CD4-positive, alpha-beta T cell treated with Interleukin-10 for 1 hour (primary cell): ENCODE measurements around the gene ZNF189.
A peak's percentile ranks its signal among the peaks of the same experiment; 100 is the strongest.

ENCODE experiments used
- DNase-seq: peaks from one replicate; pipeline ENCODE4 v3.0.0-alpha.2; 2020

ZNF189 gene

DNA sequence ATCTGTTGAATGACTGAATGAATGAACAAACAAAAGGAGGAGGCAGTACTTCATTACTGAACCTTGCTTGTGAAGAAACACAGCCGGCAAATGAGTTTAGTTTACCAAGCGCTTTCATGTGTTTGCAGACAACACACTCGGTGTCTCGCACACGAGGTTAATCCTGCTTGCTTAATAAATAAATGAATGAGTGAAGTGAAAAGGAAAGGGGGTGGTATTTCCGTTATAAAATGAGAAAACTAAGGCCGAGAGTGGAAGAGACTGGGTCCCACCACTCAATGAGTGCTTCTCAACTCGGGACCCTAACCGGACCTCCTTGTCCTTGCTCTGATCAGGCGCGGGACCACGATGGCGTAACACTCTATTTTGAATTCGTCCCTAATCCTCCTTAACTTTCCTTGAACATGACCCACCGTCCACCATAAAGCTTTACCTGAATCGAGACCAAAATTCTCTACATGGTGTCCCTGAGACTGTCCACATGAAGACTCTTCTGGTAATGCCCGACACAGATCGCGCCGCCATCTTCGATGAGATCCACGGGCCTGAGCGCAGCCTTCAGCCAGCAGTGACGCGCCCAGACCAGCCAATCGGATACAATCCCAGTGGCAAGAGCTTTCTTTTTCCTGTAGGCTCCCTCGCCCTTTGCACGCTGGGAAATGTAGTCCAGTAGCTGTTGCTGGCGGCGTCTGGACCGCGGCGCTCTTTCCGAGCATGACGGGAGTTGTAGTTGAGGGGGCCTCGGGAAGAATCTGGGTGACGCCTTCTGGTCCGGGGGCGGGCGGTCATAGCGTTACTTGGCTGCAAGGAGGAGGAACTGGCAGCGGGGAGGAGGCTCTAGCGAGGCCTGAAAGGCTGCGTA, at the start of gene ZNF189, which contains the start of gene MRPL50:
Gene ZNF189, plus strand, starts transcription at position 784 of the 862 bp plus-strand sequence. CDS start 306 bp downstream, outside the sequence.
Gene MRPL50, minus strand, starts transcription at position 551 of the 862 bp plus-strand sequence. Its CDS starts 26 bp downstream, at position 525.
- peak; percentile 99 for DNase-seq

- DNase-seq: no peak
Measured at GRCh38 chr9:101350285-101350684, 48.4 kb upstream of the ZNF189 start.

DNA sequence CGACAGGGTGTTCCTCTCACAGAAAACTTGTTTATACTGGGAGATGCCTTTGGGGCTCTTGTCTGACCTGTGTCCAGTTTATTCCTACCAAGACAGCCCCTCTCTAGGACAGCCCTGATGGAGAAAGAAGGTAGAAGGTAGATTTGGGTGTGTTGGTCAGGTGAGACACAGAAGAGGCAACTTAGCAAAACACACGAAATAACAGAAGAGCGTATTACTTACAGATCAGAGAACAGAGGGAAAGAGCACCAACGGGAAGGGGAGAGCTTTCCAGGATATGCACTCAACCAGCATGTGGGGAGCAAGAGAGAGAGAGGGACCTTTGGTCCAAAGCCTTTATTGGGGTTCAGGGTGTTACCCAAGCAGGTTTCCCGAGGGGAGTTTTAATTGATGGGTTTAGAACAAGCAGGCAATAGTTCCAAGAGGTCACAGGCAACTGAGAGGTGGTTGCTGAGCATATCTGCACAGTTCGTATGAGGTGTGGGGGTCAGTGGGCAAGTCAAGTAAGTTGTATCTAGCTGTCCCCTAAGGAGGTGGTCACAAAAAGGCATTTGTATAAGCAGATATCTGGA, 45.7 kb upstream of the ZNF189 start:
- DNase-seq: no peak

- DNase-seq: no peak
Measured at GRCh38 chr9:101353683-101354082, 45.0 kb upstream of the ZNF189 start.

GRCh38 chr9:101354143-101354764, 44.4 kb upstream of the ZNF189 start:
- no peak for DNase-seq

DNA sequence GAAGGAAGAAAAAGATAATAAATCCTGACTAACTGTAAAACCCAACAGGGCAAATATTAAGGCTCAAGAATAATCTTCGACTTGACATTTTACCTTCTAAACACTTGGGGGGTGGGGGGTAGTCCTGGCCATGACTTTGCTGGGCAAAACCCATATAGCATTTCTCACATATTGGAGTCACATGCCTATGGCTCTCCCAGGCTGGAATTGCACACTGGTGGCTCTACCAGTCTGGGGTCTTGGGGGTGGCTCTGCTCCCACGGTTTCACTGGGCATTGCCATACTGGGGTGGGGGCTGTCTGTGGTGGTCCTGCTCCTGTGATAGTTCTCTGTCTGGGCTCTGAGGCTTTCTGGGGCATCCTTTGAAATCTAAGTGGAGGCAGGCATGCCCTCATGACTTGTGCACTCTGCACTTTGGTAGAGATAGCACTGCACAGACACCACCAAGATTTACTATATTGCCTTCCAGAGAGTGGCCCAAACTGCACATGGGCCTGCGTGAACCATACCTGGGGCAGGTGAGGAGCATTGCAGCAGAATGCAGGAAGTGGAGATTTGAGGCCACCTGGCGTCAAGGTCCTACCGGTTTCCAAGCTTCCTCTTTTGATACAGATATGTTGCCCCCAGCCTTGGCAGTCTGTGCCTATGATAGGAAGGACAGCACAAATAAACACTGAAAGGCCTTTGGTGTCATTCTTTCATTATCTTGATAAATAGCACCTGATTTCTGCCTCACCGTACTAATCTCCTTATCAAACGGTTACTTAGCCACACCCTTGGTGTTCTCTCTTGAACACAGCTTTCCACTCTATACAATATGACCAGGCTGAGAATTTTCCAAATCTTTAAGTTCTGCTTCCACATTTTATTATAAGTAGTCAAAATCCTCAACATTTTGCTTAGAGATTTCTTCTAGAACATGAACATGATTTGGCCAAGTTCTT, 43.6 kb upstream of the ZNF189 start:
- DNase-seq: no peak

GRCh38 chr9:101356619-101357018, 42.0 kb upstream of the ZNF189 start:
- no peak for DNase-seq

DNA sequence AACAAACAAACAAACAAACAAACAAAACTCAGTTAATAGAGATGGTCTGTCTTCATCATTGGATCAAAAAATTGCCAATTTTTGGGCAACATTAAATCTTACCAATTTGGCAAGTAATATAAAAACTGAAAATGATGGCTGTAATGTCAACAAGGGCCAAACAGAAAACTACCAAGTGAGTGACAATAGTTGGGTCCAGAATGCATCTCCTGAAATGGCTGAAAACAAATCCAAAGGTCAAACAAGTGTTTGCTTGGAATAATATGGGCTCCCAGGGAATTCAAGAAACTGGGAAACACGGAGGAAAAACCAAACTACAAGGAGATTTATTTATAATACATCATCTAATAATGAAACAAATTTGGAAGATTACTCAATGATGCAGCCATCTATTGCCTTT, 39.0 kb upstream of the ZNF189 start:
- DNase-seq: no peak

DNA sequence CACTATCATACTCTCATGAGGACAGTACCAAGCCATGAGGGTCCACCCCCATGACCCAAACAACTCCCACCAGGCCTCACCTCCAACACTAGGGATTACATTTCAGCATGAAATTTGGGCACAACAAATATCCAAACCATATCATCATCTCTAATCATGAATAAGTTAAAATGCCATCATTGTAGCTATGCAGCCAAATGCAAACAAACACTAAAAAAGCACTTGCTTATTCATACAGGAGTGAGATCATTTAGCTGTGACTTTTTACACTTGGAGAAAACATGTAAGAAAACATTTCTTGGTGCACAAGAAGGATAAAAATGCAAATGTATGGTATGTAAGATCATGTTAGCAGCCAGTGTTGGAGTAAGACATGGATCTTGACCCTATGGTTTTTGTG, 38.0 kb upstream of the ZNF189 start:
- no peak for DNase-seq

DNA sequence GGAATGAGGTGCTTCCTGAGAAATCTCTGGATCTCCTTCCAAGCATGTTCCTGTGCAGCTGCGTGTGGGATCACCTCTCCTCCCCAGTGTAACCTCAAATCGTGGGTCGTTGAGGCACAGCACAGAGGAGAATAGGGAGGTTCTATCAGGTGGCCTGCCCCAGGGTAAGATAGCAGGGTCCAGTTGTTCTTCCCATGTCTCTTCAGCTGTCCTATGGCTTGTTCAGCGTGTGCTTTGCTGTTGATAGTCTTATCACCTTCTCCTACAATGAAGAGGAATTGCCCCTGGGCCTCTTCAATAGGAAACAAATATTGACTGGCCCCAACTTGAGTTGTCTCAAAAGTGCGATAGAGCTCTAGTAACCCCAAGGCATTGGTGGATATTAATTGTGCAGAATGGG, 36.2 kb upstream of the ZNF189 start:
- DNase-seq: no peak

DNA sequence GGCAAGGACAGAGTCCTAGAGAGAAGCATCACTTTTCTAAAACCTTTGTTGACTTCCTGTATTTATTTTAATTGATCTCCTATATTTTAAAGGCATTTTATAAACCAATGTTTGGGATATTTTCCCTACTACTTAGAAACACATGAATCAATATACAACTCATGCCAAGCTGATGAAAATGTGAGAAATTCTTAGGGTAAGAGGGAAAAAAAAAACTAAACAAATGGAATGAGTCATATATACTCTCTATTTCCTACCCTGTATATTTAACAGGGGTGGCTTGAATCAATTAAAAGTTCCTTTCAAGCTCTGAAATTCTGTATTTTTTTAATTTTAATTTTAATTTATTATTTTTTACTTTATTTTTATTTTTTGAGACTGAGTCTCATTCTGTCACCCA, 33.5 kb upstream of the ZNF189 start:
- DNase-seq: no peak

DNA sequence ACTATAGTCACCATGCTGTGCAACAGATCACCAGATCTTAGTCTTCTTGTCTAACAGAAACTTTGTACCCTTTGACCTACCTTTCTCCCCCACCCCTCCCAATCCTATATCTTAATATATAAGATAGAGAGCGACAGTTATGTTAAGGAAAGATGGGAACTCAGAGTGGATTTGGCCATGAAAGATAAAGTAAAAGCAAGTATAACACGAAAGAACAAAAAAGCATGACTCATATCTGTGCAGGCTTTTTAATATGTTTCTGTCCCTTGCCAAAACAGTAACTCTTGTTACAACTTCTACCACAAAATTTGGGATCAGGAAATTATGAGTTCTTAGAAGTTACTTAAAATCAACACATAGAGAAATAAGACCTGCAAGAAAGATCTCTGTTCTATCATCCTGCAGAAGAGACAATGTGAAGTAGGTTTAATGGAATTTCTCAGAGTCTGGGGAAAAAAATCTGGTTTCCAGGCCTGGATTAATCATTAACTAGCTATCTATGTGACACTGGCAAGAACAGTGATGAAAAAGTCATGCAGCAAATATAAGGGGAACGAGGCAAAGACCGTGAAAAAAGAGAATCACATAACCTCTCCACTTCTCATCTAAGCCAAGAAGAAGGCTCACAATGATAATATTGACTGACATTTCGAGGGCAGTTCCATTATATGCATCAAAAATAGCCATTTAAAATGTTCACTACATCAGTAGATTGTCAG, 32.5 kb upstream of the ZNF189 start:
- no peak for DNase-seq

GRCh38 chr9:101367323-101367722, 31.3 kb upstream of the ZNF189 start:
- no peak for DNase-seq

DNA sequence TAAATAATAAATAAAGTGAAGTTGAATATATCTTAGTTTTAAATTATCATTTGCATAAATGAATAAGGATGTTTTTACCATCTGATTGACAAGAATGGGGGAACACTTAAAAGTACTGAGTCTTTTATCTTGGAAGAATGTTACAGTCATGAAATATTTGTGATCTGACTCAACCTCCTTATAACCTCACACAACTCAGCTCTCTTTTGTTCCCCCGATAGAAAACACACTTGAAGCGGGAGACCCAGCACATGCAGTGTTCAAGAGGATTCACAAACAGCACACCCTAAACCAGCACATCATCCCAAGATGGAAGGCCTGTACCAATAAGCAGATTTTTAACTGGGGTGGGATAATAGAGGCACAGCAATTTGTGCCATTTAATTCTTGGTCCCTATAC, 29.4 kb upstream of the ZNF189 start:
- no peak for DNase-seq

- no peak for DNase-seq
Measured at GRCh38 chr9:101369884-101370531, 28.6 kb upstream of the ZNF189 start.

- DNase-seq: no peak
Measured at GRCh38 chr9:101371813-101372212, 26.8 kb upstream of the ZNF189 start.

DNA sequence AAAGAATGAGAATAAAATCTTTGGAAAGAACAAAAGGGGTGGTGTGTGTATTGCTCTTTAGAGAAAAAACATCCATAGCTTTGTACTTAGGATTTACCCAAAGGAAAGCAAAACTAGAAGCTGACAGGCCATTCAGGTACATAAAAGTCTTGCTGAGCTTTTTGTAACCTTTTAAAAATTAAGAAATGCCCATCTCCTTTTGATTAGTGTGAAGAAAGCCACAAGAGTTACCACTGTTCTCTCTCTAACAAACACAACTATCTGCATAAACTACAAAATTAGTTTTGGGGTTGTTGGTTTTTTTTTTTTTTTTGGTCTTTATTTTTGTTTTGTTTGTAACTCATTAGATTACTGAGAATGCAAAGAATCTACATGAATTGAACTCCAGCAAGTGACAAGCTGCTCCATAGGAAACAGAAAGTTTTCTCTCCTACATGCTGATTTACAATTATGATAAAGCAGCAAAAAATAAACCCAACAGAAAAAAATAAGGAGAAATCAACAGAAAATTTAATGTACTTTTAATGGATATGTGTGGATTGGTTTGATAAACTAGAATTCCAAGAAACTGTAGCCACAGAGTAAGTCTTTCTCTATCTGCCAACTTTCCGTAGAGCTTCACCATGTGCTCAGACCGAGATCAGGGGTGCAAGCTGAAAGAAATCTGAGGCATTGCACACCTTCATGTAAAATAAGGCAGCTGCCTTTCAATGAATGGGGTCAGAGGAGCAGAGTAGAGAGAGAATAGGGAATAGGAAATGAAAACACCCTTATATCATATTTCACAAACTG, 26.1 kb upstream of the ZNF189 start:
- no peak for DNase-seq

DNA sequence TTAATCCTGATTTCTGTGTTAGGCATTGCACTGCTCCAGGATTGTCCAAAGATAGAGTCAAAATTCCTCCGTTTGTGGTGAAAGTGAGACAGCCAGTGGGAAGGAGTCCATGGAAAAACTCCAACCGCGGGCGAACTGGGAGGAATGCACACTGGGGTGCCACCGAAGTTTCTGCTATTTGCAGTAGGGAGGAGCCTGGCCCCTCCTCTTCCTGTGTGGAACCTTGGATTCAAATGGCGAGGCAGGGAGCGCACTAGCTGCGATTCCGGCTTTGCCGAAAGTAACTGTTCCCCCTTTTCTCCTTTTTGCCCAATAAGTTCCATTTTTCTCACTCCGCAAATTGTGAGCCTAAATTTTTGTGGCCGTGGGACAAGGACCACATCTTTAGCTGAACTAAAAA, 23.1 kb upstream of the ZNF189 start:
- DNase-seq: no peak

- DNase-seq: no peak
Measured at GRCh38 chr9:101376111-101376848, 22.4 kb upstream of the ZNF189 start.

DNA sequence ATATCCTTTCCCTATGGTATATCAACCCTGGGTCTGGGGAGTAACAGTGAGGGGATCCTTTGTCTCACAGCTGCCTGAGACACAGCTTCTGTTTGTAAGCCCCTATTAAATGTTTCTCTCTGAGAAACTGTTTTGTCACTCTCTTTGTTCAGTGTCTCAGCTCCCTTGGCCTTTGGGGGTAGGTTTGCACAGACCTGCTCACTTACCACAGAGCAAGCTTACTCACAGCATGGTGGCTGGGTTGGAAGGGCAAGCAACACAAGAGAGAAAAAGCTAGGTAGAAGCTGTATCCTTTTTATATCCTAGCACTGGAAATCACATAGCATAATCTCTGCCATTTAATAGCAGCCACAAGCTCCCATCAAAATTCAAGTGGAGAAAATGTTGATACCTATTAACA, 18.4 kb upstream of the ZNF189 start:
- DNase-seq: no peak
